GF-D8 (cell line): Measurements from ENCODE around the gene PTDSS2.
"Not testable (repeated sequence)": the region's sequence is repeated elsewhere in the genome, so short reads cannot be mapped to it uniquely, and the experiment has no call there.

Source experiments
- DNase-seq: peaks from one replicate; lab custom pipeline; 2025; lab: John Stamatoyannopoulos, UW

PTDSS2 gene

DNA sequence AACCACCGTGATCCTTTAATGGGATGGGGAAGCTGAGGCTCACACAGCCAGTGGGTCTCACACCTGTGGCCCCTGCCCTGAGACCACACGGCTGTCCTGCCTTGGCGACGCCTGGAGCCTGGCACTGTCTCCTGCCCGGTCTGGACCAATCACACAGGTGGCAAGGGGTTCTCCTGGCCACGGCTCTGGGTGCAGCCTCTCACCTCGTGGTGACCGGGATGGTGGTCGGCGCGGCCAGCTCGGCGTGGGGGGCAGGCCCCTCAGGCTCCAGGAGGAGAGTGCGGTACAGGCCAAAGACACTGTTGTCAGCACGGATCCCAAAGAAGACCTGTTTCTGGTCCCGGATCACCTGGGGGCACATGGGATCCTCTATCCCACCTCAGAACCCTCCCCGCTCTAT is 17.0 kb upstream of the PTDSS2 start:
- no peak for DNase-seq

DNA sequence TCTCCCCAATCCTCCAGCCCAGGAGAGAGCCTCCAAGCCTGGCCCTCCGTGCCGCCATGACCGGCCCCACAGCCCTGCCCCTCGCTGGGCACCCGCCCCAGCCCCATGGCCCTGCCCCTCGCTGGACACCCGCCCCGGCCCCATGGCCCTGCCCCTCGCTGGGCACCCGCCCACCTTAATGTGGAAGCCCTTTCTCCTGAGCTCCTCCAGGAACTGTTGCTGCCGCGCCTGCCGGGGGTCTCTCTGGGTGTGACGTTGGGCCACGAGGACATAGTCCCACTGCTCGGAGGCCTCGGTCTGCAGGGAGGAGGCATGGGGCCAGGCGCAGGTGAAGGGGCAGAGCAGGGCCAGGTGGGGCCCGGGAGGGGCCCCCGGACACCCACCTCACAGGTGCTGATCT is 16.4 kb upstream of the PTDSS2 start:
- no peak for DNase-seq

DNA sequence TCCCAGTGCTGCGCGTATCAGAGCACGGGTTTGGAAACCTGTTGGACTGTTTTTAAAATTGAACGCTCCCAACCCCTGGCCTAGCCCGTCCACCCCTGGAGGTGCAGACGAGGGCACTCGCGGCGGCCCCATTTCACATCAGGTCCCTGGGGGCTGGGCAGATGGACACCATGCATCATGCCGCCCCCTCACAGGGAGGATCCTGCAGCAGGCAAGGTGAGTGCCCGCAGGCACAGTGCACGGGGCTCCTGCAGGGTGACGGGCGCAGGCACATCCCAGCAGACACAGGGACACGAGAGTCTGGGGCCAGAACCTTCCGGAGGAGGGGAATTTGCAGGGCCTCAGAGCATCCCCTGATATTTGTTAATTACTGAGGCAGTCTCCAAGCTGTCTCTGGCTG is 15.6 kb upstream of the PTDSS2 start:
- no peak for DNase-seq

DNA sequence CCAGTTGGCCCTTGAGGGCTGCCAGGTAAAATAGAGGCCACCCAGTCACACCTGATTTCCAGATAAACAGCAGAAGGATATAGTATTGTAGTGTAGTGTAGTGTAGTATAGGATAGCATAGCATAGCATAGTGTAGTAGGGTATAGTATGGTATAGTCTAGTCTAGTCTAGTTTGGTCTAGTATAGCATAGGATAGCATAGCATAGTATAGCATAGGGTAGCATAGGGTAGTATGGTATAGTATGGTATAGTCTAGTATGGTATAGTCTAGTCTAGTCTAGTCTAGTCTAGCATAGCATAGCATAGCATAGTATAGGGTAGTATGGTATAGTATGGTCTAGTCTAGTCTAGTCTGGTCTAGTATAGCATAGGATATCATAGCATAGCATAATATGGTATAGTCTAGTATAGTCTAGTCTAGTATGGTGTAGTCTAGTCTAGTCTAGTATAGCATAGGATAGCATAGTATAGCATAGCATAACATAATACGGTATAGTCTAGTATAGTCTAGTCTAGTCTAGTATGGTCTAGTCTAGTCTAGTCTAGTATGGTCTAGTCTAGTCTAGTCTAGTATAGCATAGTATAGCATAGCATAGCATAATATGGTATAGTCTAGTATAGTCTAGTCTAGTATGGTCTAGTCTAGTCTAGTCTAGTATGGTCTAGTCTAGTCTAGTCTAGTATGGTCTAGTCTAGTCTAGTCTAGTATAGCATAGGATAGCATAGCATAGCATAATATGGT is 14.9 kb upstream of the PTDSS2 start:
- DNase-seq: not testable (repeated sequence)

DNA sequence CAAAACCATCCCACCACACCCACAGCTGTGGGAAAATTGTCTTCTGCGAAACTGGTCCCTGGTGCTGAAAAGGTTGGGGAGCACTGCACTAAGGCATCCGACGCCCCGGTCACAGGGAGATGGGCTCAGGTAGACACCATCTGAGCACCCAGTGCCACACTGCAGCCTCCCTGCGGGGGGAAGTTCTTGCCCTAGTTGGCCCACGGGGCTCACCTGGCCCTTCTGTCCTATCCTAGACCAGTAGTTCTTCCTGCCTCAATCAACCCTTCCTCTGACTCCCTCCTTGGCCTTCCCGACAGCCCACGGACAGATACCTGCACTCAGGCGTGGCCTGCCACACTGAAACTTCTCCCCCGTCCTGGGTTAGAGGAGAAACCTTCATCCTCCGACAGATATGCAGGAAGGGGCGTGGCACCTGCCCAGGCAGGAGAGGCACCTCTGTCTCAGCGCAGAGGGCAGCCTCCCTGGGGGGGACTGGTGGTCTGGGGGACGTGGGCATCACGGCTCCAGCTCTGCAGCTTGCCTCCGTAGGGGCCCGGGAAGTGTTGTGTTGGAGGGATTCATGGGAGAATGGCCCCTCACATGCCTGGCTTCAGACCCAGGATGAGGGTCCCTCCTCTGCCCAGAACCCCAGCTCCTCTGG is 12.7 kb upstream of the PTDSS2 start:
- no peak for DNase-seq

DNA sequence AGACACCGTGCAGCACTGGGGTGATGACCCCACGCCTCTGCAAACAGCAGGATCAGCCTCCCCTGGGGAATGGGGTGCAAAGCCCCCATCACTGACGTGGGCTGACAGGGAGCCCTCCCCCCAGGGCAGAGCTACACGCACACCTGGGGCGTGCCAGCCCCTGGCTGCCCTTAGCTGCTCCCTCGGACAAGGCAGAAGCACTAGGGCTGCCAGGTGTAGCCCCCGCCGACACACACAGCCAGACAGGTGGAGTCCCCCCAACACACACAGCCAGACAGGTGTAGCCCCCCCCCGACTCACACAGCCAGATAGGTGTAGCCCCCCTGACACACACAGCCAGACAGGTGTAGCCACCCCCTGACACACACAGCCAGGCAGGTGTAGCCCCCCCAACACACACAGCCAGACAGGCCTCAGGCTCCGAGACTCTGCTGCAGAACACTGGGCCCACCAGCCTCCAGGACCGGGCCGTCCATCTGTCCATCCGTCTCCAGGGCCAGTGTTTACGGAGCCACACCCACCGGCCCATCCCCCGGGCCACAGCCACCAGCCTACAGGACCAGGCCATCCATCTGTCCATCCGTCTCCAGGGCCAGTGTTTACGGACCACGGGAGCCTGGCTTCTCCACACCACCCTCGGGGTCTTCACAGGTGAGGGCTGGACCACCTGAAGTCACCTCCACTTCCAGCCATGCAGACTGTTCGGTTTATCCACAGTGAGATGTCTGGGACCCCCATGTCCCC is 11.8 kb upstream of the PTDSS2 start:
- no peak for DNase-seq

DNA sequence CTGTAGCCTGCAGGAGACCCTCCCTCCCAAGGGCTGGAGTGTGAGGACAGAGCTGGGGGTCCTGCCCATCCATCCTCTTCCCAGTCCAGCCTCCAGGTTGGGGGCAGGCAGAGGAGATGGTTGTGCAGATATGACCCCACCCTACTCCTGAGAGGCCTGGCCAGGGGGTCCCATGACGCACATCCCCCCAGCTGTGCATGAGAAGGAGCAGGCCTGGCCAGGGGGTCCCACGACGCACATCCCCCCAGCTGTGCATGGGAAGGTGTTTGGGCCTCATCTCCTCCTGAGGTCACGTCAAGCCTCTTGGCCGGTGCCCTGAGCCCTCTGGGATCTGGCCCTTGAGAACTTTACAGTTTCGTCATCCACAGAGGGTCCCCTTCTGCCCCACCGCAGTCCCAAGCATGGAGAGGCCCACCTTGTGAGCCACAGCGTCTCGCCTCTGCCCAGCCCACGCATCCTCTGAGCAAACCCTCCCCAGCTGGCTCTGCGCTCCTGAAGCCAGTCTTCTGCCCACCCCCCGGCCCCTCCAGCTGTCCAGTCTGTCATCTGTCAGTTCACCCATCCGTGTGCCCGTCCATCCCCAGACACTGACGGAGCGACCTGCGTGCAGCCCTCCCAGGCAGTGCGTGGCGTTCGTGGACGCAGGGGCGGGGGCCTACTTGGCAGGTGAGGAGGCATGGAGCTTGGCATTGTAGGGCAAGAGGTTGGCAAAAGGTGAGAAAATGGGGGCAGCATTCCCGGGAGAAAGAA is 10.6 kb upstream of the PTDSS2 start:
- no peak for DNase-seq

DNA sequence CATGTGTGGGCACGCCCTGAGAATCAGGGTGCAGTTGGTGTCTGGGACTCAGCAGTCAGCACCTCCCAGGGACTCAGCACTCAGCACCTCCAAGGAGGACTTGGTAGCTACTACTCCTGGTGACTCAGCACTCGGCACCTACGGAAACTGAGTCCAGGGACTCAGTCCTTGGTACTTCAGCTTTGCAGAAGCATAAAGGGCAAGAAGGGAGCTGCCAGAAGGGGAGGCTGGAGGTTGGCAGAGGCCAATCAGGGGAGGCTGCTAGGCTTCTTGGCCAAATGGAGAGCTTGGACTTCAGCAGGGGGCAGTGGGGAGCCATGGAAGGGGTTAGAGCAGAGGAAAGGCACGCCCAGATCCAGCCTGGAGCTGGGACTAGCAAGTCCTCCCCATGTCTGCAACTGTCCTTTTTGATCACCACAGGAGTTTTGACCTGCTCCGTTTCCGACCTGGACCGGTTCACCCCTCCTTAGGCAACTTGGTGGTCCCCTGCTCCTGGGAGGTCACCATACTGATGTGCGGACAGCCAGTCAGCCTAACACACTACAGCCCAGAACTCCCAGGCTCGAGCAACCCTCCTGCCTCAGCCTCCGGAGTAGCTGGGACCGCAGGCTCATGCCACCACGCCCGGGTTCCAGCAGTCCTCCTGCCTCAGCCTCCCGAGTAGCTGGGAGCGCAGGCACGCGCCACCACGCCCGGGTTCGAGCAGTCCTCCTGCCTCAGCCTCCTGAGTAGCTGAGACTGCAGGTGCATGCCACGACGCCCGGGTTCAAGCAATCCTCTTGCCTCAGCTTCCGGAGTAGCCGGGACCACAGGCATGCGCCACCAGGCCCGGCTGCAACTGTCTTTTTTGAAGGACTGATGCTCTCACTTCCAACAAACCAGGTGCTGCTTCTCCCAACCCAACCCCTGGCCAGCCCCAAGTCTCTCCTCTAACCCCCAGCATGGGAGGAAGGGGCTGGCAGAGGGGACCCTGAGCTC is 9.7 kb upstream of the PTDSS2 start:
- DNase-seq: no peak

DNA sequence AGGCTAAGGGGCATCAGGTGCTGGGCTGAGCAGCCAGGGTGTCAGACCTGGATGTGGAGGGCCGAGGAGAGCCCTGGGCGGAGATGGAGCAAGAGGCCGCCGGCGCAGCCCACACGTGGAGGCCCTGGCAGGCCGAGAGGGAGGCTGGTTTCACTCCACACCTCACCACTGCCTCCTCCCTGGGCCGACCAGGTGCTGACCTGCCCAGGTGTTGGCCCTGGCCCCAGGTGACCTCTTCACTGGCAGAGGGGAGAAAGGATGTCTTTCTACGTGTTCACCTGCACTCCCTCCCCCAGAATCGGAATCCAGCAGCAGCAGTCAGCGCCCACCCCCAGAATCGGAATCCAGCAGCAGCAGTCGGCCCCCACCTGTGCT is 9.0 kb upstream of the PTDSS2 start:
- no peak for DNase-seq

DNA sequence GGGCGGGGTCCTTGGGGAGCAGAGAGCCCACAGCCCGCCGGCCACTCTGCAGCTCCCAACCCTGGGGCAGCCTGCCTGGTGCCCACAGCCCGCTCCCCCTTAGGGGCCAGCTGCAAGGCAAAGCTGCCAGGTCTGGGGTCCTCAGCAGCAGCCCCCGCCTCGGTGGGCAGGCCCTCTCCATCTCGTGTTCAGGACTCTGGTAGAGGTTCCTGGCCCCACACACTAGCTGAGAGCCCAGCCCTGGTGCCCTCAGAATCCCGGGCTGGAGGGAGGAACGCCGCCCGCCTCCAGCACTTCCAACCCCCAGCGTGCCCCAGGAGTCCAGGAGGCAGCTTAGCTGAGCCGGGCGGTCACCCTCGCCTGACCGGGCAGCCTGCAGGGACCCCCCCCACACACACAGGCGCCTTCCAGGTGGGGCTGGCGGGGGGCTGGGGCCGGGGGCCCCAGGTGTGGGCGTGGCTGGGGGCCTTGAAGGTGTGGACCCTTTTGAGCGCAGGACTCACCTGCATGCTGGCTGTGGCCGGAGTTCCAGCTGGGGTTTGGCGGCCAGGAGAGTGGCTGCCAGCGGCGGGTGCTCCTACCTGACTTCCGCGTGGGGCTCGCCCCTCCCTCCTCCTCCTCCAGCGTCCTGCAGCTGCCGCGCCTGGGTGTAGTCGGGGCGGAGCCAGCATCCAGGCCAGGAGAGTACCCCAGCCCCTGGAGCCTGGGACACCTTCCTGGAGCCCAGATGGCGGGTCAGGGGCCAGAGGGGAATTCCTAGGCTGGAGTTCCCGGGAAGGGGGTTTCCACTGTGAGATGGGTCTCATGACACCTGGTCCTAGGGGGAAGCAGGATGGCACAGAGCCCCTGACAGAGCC is 8.4 kb upstream of the PTDSS2 start, which contains the start of gene ANO9:
Gene ANO9, minus strand, starts transcription at position 594 of the 857 bp plus-strand sequence. Its CDS starts 85 bp downstream, at position 509.
- no peak for DNase-seq

DNA sequence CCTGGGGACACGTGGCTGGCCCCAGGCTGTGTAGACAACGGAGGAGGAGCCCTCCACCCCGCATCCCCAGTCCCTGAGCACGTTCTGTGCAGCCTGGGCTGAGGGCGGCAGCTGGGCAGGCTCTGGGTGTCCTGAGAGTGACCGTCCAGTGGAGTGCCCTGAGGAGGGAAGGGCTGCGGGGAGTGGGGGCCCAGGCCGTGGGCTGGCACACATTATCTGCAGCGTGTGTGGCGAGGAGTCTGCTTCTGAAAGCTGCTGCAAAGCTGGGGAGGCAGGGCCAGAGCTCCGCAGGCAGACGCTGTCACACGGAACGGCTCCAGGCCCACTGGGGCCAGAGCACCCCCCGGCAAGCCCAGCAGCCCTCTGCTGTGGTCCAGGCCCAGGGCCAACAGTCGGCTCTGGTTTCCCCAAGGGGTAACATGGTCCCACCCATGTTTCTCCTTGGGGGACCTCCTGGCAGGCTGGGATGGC is 7.4 kb upstream of the PTDSS2 start:
- no peak for DNase-seq

DNA sequence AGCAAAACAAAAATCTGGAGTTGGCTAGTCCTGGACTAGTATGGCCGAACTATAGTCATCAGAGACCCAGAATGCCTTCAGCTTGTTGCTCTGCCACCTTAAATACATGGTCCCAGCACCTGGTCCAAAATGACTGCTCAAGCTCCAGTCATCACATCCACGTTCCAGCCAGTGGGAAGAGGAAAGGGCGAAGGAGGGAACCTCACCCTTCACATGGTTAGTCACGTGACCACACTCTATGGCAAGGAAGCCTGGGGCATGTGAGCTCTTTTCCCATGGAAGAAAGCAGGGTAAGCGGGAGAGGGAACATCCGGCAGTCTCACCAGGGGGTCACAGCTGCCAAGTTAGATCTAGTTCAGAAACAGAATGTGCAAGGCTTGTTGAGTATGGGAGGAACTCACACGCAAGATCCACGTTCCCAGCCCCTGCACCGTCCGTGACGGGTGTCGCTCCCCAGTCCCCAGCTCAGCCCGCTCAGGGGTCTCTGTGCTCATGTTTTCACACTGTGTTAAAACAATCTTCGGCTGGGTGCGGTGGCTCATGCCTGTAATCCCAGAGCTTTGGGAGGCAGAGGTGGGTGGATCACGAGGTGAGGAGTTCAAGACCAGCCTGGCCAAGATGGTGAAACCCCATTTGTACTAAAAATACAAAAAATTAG is 6.4 kb upstream of the PTDSS2 start:
- DNase-seq: no peak

DNA sequence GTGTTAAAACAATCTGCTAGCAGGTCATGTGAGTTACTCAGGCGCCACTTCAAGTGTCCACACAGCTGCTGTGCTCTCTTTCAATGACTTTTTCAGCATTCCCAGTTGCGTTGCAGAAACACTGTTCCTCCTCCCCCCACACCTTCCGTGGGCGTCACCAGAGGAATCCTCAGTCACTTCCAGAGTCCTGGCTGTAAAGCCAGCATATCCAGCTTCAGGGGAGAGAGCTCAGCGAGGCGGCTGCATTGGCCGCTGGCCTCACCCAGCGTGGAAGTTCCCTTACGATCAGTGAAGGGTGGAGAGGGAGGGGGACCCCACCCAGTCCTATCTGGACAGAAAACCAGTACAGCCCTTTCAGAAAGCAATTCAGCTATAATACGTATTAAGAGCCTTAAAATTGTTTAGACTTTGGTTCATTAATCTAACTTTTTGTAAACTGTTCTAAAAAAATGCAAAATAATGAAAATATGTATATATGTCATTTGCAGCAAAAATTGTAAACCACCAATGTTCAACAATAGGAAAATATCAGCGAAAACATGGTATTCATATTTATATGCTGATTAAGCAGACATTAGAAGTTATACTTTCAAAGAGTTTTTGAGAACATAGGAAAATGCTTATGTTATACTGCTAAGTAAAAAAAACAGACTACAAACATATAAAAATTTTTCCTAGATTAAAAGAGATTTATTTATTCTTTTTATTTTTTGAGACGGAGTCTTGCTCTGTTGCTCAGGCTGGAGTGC is 5.5 kb upstream of the PTDSS2 start:
- no peak for DNase-seq

DNA sequence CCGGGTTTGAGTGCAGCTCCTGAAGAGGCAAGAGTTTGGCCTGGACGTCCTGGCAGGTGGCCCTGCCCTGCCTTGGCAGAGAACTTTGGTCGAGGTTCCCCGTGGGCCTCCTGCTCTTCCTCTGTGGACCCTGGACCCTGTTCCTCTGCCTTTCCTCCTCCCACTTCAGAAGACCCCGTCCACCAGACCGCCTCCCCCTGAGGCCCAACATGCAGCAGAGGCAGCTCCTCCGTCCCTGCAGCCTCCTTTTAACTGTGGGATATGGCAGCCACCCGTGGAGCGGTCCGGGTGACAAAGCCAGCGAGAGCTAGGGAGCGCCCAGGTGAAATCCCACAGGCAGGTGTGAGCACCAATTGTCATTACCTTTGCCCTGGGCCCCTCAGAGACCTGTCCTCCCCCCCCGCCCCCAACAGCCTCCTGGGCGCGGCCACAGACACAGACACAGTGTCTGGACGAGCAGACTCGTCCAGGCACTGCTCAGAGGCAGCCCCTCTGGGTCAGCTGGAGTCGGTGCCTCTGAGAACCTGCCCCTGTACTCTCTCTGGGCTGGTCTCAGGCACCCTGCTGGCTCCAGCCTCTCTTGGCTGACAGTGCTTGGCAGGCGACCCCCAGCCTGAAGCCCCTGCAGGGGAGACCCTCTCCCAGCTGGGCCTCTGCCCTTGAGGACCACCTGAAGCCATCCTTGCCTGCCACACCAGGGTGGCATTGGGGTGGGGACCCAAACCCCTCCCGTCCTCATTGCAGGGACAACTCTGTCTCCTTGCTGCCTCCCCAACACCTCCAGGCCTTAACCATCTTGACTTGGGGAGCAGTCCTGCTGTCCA is 4.1 kb upstream of the PTDSS2 start:
- no peak for DNase-seq

DNA sequence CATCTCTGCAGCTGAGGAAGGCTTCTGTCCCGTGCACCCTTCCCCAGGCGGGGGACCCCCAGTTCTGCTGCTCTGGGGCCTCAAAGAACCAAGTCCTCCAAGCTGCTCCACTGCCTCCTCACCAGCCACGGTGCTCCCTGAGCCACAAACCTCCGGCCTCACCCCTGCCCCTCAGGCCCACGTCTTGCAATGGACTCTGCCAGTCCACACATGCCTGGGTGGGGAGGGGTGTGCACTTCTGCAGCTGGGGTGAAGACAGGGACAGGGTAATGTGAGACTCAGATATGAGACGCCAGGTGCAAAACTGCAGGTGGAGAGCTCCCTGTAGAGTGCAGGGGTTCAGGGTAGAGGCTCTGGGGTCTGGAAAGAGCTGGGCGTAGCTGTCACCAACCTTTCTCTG is 3.2 kb upstream of the PTDSS2 start:
- DNase-seq: no peak

DNA sequence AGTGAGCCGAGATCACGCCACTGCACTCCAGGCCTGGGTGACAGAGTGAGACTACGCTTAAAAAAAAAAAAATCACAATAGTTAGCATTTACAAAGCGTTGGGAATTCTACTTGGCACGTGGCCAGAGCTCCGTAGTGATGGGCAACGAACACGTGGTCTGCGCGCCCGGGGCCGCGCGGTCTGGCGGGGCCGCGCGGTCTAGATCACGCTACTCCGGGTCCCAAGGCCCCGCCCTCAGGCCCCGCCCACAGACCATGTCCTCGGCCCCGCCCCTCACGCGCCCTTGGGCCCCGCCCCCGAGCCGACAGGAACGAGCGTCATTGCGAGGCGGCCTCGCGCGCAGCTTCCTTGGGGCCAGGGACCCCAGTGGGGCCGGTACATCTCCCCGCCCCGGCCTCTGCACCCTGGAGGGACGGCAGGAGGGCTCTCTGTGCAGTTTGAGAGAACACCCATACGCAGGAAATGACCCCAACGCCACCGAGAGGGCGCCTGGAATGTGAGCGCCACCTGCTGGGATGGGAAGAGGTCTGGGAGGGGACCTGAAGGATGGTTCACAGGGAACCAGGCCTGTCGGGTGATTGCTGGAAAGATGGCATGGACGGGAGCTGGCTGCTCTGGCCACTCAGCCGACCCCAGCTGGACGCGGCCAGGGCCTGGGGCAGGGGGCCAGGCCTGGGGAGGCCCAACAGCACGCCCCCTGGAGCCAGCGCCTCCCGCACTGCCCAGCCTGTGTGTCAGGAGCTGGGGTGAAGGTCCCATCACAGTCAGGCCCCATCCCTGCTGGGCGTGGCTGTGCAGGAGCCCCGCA is 2.0 kb upstream of the PTDSS2 start:
- DNase-seq: peak; percentile 47
